KMS-11 (cell line): ENCODE measurements around the gene GPS1.

Source experiments
- H2AFZ ChIP-seq: fragments of 200-600 bp; sonication (generic); 2 replicates; pipeline ENCODE4 v1.6.1; 2016; ENCODE audit warnings: antibody characterized with exemption, mixed run types, low read depth
- H3K27ac ChIP-seq: fragments of 200-600 bp; sonication (generic); 2 replicates; pipeline ENCODE4 v1.6.1; 2016; ENCODE audit warnings: mild to moderate bottlenecking, mixed run types
- H3K27me3 ChIP-seq: fragments of 200-600 bp; sonication (generic); 2 replicates; pipeline ENCODE4 v1.6.1; 2017; ENCODE audit warnings: mild to moderate bottlenecking, low read depth, mixed run types, moderate library complexity; ENCODE audit not compliant: insufficient read depth
- H3K36me3 ChIP-seq: fragments of 200-600 bp; sonication (generic); 2 replicates; pipeline ENCODE4 v1.6.1; 2017; ENCODE audit warnings: mild to moderate bottlenecking, mixed run types; ENCODE audit not compliant: insufficient read depth
- H3K4me1 ChIP-seq: fragments of 200-600 bp; sonication (generic); 2 replicates; pipeline ENCODE4 v1.6.1; 2016; ENCODE audit warnings: mild to moderate bottlenecking, low read depth, mixed run types; ENCODE audit not compliant: poor library complexity, severe bottlenecking
- H3K4me2 ChIP-seq: fragments of 200-600 bp; sonication (generic); 2 replicates; pipeline ENCODE4 v1.7.0; 2016; ENCODE audit warnings: mild to moderate bottlenecking, mixed run types
- H3K4me3 ChIP-seq: fragments of 200-600 bp; sonication (generic); IDR thresholded peaks from 2 replicates; pipeline ENCODE4 v1.6.1; 2017; ENCODE audit warnings: low read depth, low read length, mixed read lengths; ENCODE audit not compliant: insufficient read depth
- H3K79me2 ChIP-seq: fragments of 200-600 bp; sonication (generic); 2 replicates; pipeline ENCODE4 v1.6.1; 2016; ENCODE audit warnings: low read depth, mixed run types; ENCODE audit not compliant: insufficient read depth
- H3K9ac ChIP-seq: fragments of 200-600 bp; sonication (generic); 2 replicates; pipeline ENCODE4 v1.6.1; 2016; ENCODE audit warnings: mild to moderate bottlenecking, mixed run types
- H4K20me1 ChIP-seq: fragments of 200-600 bp; sonication (generic); 2 replicates; pipeline ENCODE4 v1.6.1; 2016; ENCODE audit warnings: mild to moderate bottlenecking, mixed run types; ENCODE audit not compliant: insufficient read depth
- TF ChIP-seq, protein P1 (sequence below): fragments of 200-600 bp; sonication (generic); conservative IDR thresholded peaks from 2 replicates; pipeline ENCODE4 v1.6.1; 2017; ENCODE audit warnings: low read depth, mild to moderate bottlenecking, antibody characterized with exemption, low read length, moderate library complexity, mixed read lengths

The GPS1 gene

DNA sequence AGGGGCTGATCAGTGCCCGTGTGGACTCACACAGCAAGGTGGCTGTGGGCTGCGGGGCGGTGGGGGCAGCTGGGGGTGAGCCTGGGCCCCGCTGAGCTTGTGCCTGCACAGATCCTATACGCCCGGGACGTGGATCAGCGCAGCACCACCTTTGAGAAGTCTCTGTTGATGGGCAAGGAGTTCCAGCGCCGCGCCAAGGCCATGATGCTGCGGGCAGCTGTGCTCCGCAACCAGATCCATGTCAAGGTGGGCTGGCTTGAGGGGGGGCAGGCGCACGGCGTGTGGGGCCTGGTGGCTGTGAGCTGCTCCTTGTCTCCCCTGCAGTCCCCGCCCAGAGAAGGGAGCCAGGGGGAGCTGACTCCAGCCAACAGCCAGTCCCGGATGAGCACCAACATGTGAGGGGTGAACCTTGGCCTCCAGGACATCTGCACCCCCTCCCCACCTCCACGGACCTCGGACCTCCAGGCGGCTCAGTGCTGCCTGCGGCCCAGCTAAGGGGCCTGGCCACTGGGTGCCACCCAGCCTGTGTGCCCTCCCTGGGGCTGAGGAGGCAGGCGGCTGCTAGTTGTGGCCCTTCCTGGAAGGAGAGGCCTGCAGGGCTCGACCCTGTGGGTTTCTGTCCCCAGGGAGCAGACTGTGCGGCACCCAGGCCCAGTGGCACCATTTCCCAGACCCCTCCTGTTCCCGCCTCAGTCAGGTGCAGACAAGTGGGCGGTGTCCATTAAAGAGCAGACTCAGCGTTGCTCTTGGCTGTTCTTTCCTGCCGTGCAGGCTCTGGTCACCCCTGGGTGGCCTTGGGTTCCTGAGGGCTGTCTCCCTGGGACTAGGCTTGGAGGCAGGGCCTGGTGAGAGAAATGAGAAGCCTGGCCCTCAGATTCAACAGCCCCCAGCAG is 5.3 kb downstream of the GPS1 start:
- peaks cover 17% of the 10 kb centered on the region; the same call in 1 of the 2 replicates for H3K79me2 ChIP-seq
- no peaks in the 10 kb centered on the region for H3K27me3 ChIP-seq
- H3K9ac ChIP-seq = no peak overlapping the region
- peaks cover 13% of the 10 kb centered on the region for H3K4me1 ChIP-seq
- no peaks in the 10 kb centered on the region for H4K20me1 ChIP-seq
- H2AFZ ChIP-seq = no peak overlapping the region
- TF ChIP-seq, protein P1, sequence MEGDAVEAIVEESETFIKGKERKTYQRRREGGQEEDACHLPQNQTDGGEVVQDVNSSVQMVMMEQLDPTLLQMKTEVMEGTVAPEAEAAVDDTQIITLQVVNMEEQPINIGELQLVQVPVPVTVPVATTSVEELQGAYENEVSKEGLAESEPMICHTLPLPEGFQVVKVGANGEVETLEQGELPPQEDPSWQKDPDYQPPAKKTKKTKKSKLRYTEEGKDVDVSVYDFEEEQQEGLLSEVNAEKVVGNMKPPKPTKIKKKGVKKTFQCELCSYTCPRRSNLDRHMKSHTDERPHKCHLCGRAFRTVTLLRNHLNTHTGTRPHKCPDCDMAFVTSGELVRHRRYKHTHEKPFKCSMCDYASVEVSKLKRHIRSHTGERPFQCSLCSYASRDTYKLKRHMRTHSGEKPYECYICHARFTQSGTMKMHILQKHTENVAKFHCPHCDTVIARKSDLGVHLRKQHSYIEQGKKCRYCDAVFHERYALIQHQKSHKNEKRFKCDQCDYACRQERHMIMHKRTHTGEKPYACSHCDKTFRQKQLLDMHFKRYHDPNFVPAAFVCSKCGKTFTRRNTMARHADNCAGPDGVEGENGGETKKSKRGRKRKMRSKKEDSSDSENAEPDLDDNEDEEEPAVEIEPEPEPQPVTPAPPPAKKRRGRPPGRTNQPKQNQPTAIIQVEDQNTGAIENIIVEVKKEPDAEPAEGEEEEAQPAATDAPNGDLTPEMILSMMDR = no peak
- H3K27ac ChIP-seq = no peak overlapping the region
- H3K4me3 ChIP-seq = no peak overlapping the region
- H3K36me3 ChIP-seq = peaks cover 8% of the 10 kb centered on the region; the same call in 1 of the 2 replicates
- no peak overlapping the region for H3K4me2 ChIP-seq

DNA sequence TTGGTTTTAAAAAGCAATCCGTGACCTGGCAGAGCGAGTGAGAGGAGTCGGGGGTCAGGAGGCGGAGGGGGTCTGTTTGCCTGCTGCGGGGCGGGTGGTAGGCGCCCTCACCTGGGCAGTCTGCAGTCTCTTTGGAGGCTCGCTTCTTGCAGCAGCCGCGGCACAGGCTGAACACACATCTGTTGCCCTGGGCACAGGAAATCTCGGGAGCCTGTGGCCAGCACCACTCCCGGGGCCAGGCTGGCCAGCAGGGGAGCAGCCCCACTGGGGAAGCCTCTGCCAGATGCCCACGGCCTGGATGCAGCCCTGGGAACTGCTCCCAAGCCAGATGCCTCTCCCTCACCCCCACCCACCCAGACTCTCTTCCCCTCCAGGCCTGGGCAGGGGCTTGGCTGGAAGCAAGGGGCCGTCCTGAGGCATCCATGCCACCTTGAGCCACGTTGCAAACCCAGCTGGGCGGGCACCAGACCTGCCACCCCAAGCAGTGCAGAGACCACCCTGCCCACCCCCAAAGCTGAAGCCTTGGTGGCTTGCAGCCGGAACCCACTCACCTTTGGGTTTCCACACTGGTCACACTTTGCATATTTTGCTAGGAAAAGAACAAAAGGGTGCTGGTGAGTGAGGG is 6.6 kb downstream of the GPS1 start:
- Histone ChIP-seq H2AFZ (no peak overlapping the region), H3K4me2 (no peak overlapping the region), H3K79me2 (peaks cover 5% of the 10 kb centered on the region; the same call in 1 of the 2 replicates), H3K36me3 (peaks cover 13% of the 10 kb centered on the region), H3K9ac (no peak overlapping the region), H3K27ac (no peak overlapping the region), H4K20me1 (no peaks in the 10 kb centered on the region), H3K4me3 (no peak overlapping the region), H3K27me3 (no peaks in the 10 kb centered on the region), H3K4me1 (peaks cover 5% of the 10 kb centered on the region)
- TF ChIP-seq, protein P1 = no peak

DNA sequence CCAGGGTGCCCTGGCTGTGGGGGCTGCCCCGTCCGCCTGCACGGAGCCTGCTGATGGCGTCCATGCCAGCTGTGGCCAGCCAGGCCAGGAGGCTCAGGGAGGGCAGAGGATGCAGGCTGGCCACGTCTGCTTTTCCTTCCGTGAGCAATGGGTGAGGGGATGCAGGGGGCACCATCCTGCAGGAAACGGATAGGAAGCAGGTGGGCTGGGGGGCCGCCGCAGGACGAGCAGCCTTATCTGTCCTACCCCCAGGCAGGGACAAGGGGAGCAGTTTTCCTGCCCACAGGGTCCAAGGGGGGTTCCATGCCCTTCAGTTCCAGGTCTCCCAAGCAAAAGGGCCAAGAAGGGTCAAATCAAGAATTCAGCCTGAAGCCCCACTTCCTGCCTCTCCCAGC is 7.2 kb downstream of the GPS1 start:
- TF ChIP-seq, protein P1 = no peak
- no peak overlapping the region for H3K4me2 ChIP-seq
- no peak overlapping the region for H3K9ac ChIP-seq
- no peak overlapping the region for H2AFZ ChIP-seq
- H3K27me3 ChIP-seq = no peaks in the 10 kb centered on the region
- H3K4me1 ChIP-seq = no peaks in the 10 kb centered on the region
- H4K20me1 ChIP-seq = no peaks in the 10 kb centered on the region
- no peak overlapping the region for H3K27ac ChIP-seq
- peaks cover 13% of the 10 kb centered on the region for H3K36me3 ChIP-seq
- no peak overlapping the region for H3K4me3 ChIP-seq
- no peaks in the 10 kb centered on the region for H3K79me2 ChIP-seq

DNA sequence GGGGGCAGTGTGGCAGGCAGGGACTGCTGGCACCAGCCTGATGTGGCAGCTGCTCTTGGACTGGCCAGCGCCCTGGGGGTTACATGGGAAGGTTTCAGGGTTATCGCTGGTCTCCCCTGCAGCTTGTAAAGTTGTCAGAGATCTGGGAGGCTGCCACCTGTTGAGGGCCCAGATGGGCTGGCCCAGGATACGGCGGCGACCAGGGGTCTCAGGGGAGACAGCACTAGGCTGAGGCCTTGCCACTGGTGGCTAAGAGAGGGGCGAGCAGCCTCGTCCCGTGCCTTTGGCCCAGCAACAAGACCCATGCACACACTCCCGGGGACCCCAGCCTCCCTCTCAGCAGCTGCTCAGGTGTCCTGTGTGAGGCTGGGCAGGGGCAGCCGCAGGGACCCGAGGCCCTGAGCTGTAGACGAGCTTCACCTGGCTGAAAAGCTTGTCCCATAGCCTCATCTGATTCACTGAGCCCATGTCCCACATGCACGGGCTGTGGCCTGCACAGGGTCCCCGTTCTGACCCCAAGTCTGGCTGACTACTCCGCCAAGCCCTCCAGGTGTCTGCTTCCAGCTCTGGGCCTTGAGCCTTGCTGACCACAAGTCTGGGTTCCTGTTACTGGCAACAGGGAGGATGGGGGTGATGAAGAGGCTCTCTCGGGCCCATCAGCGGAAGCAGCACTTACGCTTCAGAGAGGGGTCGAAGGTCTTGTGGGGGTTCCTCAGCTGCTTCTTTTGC is 7.7 kb downstream of the GPS1 start:
- H3K27ac ChIP-seq = no peak overlapping the region
- peaks cover 13% of the 10 kb centered on the region for H3K36me3 ChIP-seq
- H3K4me1 ChIP-seq = peaks cover 6% of the 10 kb centered on the region

More for the DNA sequence above, 7.7 kb downstream of the GPS1 start:
- TF ChIP-seq, protein P1 = no peak
- H3K4me3 ChIP-seq = no peak overlapping the region
- no peak overlapping the region for H2AFZ ChIP-seq
- no peaks in the 10 kb centered on the region for H4K20me1 ChIP-seq
- H3K4me2 ChIP-seq = no peak overlapping the region
- no peaks in the 10 kb centered on the region for H3K27me3 ChIP-seq
- no peak overlapping the region for H3K9ac ChIP-seq
- H3K79me2 ChIP-seq = peaks cover 4% of the 10 kb centered on the region; the same call in 1 of the 2 replicates
